Measurements from ENCODE around the gene PRM2.

PRM2 gene

DNA sequence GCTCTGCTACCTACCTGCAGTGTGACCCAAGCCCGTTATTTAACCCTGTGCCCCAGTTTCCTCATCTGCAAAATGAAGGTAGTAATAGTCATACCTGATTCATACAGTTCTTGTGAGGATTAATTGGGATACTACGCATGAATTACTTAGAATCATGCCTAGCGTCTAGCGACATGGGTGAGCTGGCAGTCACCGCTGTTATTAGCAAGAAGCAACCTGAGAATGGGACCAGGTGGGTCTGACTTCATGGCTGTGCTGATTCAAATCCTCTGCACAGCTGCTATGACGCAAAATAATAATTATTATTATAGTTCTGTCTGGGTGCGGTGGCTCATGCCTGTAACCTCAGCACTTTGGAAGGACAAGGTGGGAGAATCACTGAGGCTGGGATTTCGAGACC, 28.1 kb downstream of the PRM2 start:
- DNase-seq (ENCODE audit: low spot score): no peak

DNA sequence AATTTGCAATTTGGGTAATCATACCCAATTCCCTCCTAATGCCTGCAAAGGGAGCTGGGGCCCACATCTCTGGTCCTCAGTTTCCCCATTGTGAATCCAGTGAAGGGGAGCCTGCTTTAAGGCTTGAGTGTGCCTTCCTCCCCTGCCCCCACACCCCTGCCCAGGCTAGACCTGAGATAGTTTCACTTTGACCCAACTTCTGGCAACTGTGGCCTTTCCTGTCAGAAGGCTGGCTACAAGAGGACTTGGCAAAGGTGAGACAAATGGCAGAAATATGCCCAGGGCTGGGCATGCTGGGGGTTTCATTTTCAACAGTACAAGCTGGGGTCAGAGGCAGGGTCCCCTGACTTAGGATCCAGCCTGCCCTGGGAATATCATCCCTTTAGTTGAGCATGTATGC, 30.3 kb downstream of the PRM2 start:
- DNase-seq (ENCODE audit: low spot score): no peak

DNA sequence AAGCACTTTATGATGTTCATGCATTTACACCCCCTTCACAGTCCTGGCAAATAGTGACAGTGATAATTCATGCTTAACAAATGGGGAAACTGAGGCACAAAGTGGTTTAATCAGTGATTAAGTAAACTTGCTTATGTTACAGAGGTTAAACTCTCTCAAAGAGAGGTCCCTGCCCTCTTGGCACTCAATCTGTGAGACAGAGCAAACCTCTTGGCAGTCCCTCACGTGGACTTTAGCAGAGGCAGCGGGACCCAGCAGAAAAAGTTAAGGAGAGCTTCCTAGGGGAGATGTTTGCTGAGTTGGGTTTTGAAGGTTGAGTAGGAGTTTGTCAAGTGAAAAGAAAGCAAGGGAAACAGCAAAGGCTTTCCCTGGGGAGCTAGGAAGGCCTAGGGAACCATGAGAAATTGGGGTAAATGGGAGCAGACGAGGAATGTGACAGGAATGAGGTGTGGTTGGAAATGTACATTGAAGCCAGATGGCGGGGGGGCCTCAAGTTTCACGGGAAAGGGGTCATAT, 31.0 kb downstream of the PRM2 start:
- no peak for DNase-seq (ENCODE audit: low spot score)

- no peak for DNase-seq (ENCODE audit: low spot score)
Measured at GRCh38 chr16:11242658-11243057, 33.6 kb downstream of the PRM2 start.

DNA sequence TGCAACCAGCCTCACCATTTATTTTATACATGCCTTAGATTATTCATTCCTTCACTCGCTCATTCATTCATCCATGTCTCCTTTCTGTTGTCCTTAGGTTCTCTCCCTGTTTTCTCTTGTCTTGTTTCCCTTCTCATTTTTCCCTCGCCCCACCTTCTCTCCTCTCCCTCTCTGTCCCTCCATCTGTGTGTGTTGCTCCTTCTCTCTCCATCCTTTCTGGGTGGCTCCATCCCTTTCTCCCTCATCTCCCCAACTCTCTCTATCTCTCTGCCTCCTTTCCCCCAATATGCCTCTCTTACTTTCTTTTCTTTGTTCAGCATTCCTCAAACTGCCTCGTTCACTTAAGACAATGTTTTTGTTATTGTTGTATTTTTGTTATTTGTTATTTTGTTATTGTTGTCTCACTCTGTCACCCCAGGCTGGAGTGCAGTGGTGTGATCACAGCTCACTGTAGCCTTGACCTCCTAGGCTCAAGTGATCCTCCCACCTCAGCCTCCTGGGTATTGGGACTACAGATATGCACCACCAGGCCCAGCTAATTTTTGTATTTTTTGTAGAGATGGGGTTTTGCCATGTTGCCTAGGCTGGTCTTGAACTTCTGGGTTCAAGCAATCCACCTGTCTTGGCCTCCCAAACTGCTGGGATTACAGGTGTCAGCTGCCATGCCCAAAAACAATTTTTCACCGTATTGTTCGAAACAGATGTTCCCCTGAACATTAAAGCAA, 34.6 kb downstream of the PRM2 start:
- DNase-seq (ENCODE audit: low spot score): no peak

DNA sequence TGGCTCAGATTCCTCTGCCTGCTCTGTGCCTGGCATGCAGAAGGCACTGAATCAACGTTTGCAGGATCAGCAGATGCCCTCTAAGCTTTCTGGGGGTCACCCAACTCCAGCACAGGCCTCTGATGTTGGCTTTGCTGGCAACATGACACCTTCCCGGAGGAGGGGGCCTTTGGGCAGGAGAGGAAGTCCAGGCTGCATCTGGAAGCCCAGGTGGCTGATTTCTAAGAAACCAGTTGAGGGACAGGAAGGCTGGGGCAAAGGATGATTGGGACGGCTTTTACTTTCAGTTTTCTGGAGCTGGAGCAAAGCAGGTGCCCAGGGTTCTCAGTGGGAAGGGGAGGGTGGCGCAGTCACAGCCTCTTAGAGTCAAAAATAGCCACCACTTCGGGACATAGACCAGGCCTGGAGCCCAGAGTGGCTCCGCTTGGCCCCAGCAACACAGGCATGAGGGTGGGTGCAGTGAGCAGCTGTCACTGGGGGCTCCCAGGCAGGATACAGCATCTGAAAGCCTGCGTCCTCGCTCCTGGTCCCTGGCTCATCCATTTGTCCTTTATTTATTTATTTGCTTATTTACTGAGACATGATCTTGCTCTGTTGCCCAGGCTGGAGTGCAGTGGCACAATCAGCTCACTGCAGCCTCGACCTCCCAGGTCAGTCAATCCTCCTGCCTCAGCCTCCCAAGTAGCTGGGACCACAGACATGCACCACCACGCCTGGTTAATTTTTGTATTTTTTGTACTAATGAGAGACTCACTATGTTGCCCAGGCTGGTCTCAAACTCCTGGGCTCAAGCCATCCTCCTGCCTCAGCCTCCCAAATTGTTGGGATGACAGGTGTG, 35.4 kb downstream of the PRM2 start:
- DNase-seq (ENCODE audit: low spot score): no peak

- no peak for DNase-seq (ENCODE audit: low spot score)
Measured at GRCh38 chr16:11239644-11240632, 36.3 kb downstream of the PRM2 start.

- peak; percentile 51 for DNase-seq (ENCODE audit: low spot score)
Measured at GRCh38 chr16:11238272-11239202, 37.7 kb downstream of the PRM2 start.

DNA sequence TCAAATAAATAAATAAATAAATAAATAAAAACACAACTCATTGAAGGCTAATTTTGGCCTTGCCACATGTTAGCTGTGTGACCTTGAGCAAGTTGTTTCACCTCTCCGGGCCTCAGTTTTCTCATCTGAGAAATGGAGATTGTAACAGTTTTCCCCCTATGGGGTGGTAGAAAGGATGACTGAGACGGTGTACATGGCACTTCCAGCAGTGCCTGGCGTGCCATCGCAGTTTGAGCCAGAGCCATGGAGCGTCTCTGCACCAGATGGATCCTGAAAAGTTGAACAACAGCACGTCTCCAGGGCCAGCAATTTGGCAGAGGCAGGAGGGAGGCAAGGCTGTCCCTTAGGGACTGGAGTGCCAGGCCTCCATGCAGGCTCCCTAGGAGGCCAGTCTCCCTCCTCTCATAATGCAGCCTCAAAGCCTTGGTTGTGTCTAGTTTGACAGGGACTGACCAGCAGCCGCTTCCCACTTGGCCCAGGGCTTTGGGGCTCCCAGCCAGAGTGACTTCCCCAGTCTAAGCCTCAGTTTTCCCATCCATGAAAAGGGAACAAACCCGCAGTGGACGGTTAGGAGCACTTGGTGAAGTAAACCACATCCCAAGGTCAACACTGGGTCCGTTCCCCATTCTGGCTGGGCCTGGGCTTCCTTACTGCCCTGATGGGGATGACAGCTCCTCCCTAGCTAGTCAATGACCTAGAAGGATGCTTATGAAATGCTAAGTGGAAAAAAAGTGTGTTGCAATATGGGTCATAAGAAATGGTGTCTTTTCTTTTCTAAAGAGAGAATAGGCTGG, 39.6 kb downstream of the PRM2 start:
- no peak for DNase-seq (ENCODE audit: low spot score)

DNA sequence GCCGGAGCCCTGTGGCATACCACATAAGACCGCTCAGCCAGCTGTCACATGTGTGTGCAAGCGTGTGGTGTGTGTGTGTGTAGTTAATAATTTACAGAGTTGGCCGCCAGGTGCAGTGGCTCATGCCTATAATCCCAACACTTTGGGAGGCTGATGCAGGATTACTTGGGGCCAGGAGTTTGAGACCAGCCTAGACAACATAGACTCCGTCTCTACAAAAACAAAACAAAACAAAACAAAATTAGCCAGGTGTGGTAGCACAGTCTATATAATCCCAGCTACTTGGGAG, 40.6 kb downstream of the PRM2 start:
- DNase-seq (ENCODE audit: low spot score): no peak

DNA sequence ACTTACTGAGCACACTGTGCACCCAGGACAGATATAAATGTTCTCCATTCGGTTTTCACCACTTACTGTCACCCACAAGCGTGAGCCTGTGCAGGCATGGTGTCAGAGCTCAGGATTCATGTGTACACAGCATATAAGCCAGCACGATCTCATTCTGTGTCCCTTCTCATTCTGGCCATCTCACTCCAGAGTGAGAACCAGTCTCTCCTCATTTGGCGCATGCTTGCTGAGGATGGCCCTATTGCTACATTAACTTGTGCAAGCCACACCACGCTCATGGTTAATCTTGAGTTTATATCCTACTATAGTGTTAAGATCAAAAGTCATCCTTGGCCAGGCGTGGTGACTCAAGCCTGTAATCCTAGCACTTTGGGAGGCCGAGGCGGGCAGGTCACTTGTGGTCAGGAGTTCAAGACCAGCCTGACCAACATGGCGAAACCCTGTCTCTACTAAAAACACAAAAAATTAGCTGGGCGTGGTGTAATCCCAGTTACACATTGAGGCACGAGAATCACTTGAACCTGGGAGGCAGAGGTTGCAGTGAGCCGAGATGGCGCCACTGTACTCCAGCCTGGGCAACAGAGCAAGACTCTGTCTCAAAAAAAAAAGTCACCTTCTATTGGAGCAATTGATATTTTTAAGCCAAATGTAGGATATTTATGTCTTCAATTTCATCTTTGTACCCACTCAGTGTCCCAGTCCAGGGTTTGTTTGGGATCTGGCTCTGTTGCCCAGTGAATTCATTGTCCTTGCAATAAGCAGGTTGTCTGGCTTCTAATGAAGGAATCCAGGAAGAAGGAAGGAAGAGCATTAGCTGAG, 41.2 kb downstream of the PRM2 start:
- no peak for DNase-seq (ENCODE audit: low spot score)

DNA sequence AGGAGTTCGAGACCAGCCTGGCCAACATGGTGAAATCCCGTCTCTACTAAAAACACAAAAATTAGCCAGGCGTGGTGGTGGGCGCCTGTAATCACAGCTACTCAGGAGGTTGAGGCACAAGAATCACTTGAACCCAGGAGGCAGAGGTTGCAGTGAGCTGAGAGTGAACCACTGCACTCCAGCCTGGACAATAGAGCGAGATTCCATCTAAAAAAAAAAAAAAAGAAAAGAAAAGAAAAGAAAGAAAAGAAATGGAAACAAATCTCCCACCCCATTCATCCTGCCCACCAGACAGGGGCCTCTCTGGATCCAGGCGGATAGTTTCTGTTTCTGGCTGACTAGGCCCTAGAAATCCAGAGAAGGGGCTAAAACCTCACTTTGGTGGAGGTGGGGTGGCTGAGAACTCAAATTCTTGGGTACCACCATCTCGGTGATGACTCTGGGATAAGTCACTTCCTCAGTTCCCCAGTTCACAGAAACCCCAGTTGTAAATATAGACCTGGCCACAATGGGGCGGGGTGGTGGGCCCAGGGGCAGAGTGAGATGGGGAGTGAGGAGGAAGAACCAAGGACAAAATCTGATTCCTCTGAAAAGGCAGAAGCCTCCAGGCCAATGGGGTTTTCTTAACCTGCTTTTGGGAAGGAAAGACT, 42.4 kb downstream of the PRM2 start:
- no peak for DNase-seq (ENCODE audit: low spot score)

- no peak for DNase-seq (ENCODE audit: low spot score)
Measured at GRCh38 chr16:11232852-11233726, 43.2 kb downstream of the PRM2 start.

GRCh38 chr16:11232302-11232851, 43.9 kb downstream of the PRM2 start:
- DNase-seq (ENCODE audit: low spot score): no peak

GRCh38 chr16:11231367-11231970, 44.8 kb downstream of the PRM2 start:
- DNase-seq (ENCODE audit: low spot score): no peak

DNA sequence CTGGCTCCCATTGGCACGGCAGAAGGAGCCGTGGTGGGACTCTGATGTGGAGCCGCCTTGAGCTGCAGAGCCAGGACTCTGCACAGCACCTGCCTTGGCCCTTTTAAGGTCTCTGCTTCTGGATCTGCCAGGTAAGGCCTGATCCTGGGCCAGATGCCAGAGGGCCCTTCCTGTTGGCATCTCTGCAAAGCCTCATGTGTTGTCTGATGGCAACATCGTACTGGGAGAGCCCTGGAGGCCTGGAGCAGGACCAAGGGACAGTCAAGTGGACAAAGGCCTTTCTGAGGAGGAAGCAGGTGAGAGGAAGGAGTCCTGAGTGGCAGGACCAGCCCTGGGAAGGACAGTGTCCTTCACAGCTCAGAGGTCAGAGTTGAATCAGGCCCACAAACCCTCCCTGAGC, 46.4 kb downstream of the PRM2 start:
- DNase-seq (ENCODE audit: low spot score): no peak

DNA sequence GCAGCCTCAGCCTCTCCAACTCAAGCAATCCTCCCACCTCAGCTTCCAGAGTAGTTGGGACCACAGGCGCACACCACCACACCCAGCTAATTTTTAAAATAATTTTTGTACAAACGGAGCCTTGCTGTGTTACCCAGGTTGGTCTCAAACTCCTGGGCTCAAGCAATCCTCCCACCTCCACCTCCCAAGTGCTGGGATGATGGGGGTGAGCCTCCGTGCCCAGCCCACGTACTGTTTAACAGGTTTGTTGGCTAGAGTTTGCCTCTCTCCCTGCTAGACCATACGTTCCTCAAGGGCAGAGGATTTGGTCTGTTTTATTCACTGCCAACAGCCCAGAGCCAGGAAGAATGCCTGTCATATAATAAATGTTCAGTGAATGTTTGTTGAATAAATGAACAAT, 46.8 kb downstream of the PRM2 start:
- no peak for DNase-seq (ENCODE audit: low spot score)
